GM21526 (cell line): Measurements from ENCODE around the gene ARHGEF12.

ENCODE experiments used
- ATAC-seq: cut with Tn5 transposase; IDR thresholded peaks from one replicate; pipeline ENCODE4 v1.9.1; 2021; ENCODE audit warnings: moderate library complexity; ENCODE audit not compliant: unreplicated experiment, low FRiP score

Gene ARHGEF12

DNA sequence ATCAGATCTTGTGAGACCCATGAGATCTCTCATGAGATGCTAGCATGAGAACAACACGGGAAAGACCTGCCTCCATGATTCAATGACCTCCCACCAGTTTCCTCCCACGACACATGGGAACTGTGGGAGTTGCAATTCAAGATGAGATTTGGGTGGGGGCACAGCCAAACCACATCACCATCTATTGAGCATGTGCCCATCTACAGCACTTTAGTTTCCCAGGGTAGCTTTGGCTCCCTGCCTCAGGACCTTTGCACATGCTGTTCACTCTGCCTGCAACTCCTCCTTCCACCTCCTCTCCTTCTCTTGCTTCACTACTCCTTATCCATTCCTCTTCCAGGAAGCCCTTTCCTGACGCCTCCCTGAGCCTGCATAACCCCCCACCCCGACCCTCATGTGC is 192.5 kb downstream of the ARHGEF12 start:
- no peak for ATAC-seq

GRCh38 chr11:120529214-120529613 is 193.0 kb downstream of the ARHGEF12 start:
- no peak for ATAC-seq

DNA sequence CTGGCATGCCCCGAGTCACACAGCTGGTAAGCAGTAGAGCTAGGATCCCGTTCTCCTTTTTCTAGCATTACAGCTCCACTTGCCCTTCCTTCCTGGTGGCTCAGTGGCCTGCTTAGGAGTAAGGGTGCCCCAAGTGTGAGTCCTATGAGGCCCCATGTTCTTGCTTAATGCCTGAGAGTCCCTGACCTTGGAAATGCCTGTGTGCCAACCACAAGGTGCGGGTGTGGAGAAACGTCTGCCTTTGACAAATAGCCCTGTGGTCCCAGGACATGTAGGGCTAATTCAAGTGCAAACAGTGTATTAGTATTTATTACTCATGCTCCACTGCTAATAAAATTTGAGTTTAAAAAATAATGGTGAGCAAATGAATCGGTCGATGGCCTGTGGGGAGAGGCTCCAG is 193.7 kb downstream of the ARHGEF12 start:
- ATAC-seq = no peak

DNA sequence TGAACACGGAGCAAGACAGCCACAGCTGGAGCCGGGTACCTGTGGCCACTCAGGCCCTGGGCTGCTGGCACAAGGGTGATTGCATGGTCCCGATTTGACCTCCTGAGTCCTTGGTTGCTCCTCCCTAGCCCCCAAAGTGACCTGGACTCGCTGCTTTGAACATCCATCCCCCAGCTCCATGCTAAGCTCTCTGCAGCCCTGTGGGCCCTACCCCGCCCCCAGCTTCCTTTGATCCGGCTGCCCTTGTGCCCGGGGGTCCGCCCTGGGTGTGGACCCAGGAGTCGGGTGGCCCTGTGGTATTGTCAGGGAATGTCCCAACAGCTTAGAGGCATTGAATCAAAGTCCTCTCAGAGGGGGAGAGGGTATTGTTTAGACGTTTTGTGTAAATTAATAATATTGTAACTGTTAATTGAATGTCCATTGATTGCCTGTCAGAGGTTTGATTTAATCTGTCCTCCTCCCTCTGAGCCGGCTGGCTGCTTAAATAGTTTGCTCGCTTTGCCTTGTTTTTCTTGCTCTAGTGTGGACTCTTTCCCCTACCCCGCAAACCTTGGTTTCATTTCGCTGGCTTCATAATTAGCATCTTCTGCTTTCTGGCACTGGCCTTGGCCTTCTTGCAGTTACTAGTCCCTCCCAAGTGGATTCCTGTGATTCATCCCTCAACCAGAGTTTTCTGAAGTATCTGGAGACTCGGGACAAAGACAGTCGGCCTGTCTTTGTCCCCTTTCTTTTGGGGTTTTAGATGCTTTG is 196.0 kb downstream of the ARHGEF12 start:
- ATAC-seq = no peak

GRCh38 chr11:120532832-120533196 is 196.6 kb downstream of the ARHGEF12 start:
- ATAC-seq = no peak

- no peak for ATAC-seq
Measured at GRCh38 chr11:120536091-120536796, 200.0 kb downstream of the ARHGEF12 start.

- no peak for ATAC-seq
Measured at GRCh38 chr11:120536797-120537169, 200.6 kb downstream of the ARHGEF12 start.

DNA sequence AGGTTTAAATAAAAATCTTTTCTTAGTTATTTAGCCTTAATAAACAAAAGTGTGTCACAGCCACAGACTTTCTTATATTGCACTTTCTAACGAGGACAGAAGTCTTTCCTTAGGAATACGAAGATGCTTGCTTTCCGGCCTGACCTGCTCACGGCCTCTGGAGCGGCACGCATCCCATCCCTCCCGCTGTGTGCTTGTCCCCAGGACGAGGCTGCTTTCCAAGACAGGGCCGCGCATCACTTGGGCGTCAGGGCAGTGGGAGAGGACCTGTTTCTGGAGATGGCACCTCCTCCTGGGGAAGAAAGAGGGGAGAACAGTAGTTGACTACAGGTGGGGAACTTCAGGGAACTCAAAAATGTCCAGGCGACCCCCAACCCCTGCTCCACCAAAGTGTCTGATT is 201.8 kb downstream of the ARHGEF12 start:
- ATAC-seq = no peak

- ATAC-seq = no peak
Measured at GRCh38 chr11:120538707-120539106, 202.5 kb downstream of the ARHGEF12 start.
